H1 (cell line): ENCODE results near the gene CXCL6. TPM values are rescaled to one million over a fixed set of nuclear protein-coding genes. Genes with fewer than 3 reads are reported as not detected.

Experiments used
- ATF3 ChIP-seq: IDR thresholded peaks from 2 replicates; pipeline ENCODE4 v1.6.1; 2011; ENCODE audit warnings: low read depth, mild to moderate bottlenecking, low read length; ENCODE audit not compliant: insufficient read depth
- KDM4A ChIP-seq: IDR thresholded peaks from one replicate; pipeline ENCODE4 v1.7.1; 2012; ENCODE audit warnings: low read depth, mild to moderate bottlenecking, moderate library complexity, low read length, inconsistent platforms; ENCODE audit not compliant: severe bottlenecking
- MAFK ChIP-seq: IDR thresholded peaks from 2 replicates; pipeline ENCODE4 v1.6.1; 2012; ENCODE audit warnings: low read depth, mild to moderate bottlenecking, improper control_type of control experiment, low read length
- POU5F1 ChIP-seq: IDR thresholded peaks from 2 replicates; pipeline ENCODE4 v1.6.1; 2011; ENCODE audit warnings: low read depth, mild to moderate bottlenecking, low read length, moderate library complexity
- SAP30 ChIP-seq: fragments of 300-600 bp; sonication (generic); IDR thresholded peaks from 2 replicates; pipeline ENCODE4 v1.7.1; 2012; ENCODE audit warnings: low read length, moderate library complexity, mild to moderate bottlenecking, inconsistent platforms; ENCODE audit not compliant: insufficient read depth, insufficient replicate concordance
- TBP ChIP-seq: IDR thresholded peaks from 2 replicates; pipeline ENCODE4 v1.6.1; 2011; ENCODE audit warnings: low read depth, low read length, improper control_type of control experiment
- polyA plus RNA-seq, 7 experiments: library from polyadenylated mRNA; depleted of rRNA in 3 of 7; stranded (reverse) in 5 of 7; unstranded in 2 of 7; fragments of >200 nt in 5 of 7; fragments of 200-250 nt in 2 of 7; gene quantifications; 1 replicate in 5 of 7; 2 replicates in 1 of 7; 4 replicates in 1 of 7; pipeline versions ENCODE4 v1.2.1 to v1.2.3, GENCODE V29; 2011 to 2013; ENCODE audit warnings: missing spikeins in 2 of 7, mixed read lengths in 2 of 7
- total RNA-seq: library from RNA; stranded (reverse); fragmentation: NEBNext Ultra II Directional; extraction: Animal tissue kit (Norgen Biotek cat#: 25700); gene quantifications from 2 replicates; pipeline ENCODE4 v1.2.1, GENCODE V29; 2021
- TF ChIP-seq, protein P1 (sequence below): fragments of 300-600 bp; sonication (generic); IDR thresholded peaks from 2 replicates; pipeline ENCODE4 v1.7.1; 2012; ENCODE audit warnings: low read length, moderate library complexity, mild to moderate bottlenecking, inconsistent platforms; ENCODE audit not compliant: insufficient replicate concordance

Gene CXCL6
- total and polyA plus RNA-seq, 2 of the 8 experiments (the other 6 are each of a cell fraction or from before 2014, with no cell fraction given) = 6.3 to 8.0 TPM

- TF ChIP-seq, protein P1, sequence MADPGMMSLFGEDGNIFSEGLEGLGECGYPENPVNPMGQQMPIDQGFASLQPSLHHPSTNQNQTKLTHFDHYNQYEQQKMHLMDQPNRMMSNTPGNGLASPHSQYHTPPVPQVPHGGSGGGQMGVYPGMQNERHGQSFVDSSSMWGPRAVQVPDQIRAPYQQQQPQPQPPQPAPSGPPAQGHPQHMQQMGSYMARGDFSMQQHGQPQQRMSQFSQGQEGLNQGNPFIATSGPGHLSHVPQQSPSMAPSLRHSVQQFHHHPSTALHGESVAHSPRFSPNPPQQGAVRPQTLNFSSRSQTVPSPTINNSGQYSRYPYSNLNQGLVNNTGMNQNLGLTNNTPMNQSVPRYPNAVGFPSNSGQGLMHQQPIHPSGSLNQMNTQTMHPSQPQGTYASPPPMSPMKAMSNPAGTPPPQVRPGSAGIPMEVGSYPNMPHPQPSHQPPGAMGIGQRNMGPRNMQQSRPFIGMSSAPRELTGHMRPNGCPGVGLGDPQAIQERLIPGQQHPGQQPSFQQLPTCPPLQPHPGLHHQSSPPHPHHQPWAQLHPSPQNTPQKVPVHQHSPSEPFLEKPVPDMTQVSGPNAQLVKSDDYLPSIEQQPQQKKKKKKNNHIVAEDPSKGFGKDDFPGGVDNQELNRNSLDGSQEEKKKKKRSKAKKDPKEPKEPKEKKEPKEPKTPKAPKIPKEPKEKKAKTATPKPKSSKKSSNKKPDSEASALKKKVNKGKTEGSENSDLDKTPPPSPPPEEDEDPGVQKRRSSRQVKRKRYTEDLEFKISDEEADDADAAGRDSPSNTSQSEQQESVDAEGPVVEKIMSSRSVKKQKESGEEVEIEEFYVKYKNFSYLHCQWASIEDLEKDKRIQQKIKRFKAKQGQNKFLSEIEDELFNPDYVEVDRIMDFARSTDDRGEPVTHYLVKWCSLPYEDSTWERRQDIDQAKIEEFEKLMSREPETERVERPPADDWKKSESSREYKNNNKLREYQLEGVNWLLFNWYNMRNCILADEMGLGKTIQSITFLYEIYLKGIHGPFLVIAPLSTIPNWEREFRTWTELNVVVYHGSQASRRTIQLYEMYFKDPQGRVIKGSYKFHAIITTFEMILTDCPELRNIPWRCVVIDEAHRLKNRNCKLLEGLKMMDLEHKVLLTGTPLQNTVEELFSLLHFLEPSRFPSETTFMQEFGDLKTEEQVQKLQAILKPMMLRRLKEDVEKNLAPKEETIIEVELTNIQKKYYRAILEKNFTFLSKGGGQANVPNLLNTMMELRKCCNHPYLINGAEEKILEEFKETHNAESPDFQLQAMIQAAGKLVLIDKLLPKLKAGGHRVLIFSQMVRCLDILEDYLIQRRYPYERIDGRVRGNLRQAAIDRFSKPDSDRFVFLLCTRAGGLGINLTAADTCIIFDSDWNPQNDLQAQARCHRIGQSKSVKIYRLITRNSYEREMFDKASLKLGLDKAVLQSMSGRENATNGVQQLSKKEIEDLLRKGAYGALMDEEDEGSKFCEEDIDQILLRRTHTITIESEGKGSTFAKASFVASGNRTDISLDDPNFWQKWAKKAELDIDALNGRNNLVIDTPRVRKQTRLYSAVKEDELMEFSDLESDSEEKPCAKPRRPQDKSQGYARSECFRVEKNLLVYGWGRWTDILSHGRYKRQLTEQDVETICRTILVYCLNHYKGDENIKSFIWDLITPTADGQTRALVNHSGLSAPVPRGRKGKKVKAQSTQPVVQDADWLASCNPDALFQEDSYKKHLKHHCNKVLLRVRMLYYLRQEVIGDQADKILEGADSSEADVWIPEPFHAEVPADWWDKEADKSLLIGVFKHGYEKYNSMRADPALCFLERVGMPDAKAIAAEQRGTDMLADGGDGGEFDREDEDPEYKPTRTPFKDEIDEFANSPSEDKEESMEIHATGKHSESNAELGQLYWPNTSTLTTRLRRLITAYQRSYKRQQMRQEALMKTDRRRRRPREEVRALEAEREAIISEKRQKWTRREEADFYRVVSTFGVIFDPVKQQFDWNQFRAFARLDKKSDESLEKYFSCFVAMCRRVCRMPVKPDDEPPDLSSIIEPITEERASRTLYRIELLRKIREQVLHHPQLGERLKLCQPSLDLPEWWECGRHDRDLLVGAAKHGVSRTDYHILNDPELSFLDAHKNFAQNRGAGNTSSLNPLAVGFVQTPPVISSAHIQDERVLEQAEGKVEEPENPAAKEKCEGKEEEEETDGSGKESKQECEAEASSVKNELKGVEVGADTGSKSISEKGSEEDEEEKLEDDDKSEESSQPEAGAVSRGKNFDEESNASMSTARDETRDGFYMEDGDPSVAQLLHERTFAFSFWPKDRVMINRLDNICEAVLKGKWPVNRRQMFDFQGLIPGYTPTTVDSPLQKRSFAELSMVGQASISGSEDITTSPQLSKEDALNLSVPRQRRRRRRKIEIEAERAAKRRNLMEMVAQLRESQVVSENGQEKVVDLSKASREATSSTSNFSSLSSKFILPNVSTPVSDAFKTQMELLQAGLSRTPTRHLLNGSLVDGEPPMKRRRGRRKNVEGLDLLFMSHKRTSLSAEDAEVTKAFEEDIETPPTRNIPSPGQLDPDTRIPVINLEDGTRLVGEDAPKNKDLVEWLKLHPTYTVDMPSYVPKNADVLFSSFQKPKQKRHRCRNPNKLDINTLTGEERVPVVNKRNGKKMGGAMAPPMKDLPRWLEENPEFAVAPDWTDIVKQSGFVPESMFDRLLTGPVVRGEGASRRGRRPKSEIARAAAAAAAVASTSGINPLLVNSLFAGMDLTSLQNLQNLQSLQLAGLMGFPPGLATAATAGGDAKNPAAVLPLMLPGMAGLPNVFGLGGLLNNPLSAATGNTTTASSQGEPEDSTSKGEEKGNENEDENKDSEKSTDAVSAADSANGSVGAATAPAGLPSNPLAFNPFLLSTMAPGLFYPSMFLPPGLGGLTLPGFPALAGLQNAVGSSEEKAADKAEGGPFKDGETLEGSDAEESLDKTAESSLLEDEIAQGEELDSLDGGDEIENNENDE = no peak
- TF ChIP-seq MAFK = no peak
- TF ChIP-seq ATF3 = no peak
- TF ChIP-seq SAP30 = no peak
- TF ChIP-seq TBP = no peak
- no peak for TF ChIP-seq KDM4A
- TF ChIP-seq POU5F1 = no peak
- TF ChIP-seq, all 59 proteins: peak for 0
Measured at GRCh38 chr4:73832651-73833237, 3.7 kb upstream of the CXCL6 start (continued).
